HEK293 (cell line): ENCODE measurements around the gene CFAP69.

Experiments
- CTCF ChIA-PET: fragments of 350-600 bp; formaldehyde crosslinking; extraction: SDS; loops from one replicate; lab custom pipeline; 2021; ENCODE audit warnings: antibody characterized with exemption; lab: Yijun Ruan, JAX
- POLR2A ChIA-PET: fragments of 300-600 bp; formaldehyde crosslinking; extraction: SDS; loops from one replicate; lab custom pipeline; 2020; ENCODE audit warnings: antibody characterized with exemption, inconsistent platforms; lab: Yijun Ruan, JAX
- H3K27ac ChIP-seq: fragments of 200-500 bp; sonication (Bioruptor generic); 2 replicates; pipeline ENCODE4 v1.5.1; 2014; ENCODE audit warnings: low read depth, low read length, control low read depth, inconsistent platforms; ENCODE audit errors: extremely low read depth
- H3K36me3 ChIP-seq, 2 experiments: fragments of 200-500 bp in 1 of 2; sonication (Bioruptor generic) in 1 of 2; 1 replicate in 1 of 2; 2 replicates in 1 of 2; pipeline ENCODE4 v1.5.1; 2014 to 2017; ENCODE audit warnings: inconsistent platforms in 2 of 2, low read length in 2 of 2; ENCODE audit not compliant: control insufficient read depth in 2 of 2, insufficient read depth in 1 of 2
- H3K4me1 ChIP-seq: fragments of 200-500 bp; sonication (Bioruptor generic); 2 replicates; pipeline ENCODE4 v1.5.1; 2014; ENCODE audit warnings: mild to moderate bottlenecking, low read length, inconsistent platforms; ENCODE audit not compliant: control insufficient read depth, insufficient read depth
- H3K4me3 ChIP-seq: 2 replicates; pipeline ENCODE4 v1.5.1; 2011; ENCODE audit warnings: low read depth, mild to moderate bottlenecking, control low read depth, low read length, moderate library complexity
- H3K9me3 ChIP-seq: fragments of 200-500 bp; sonication (Bioruptor generic); 2 replicates; pipeline ENCODE4 v1.5.1; 2014; ENCODE audit warnings: low read depth, low read length, inconsistent platforms; ENCODE audit not compliant: control insufficient read depth, insufficient read depth
- BCL11B ChIP-seq: fragments of 450-650 bp; formaldehyde crosslinking; IDR thresholded peaks from 2 replicates; pipeline ENCODE4 v1.5.1; 2016; ENCODE audit warnings: low read depth, missing biosample characterization, missing genetic modification characterization
- GFI1B ChIP-seq: fragments of 450-650 bp; formaldehyde crosslinking; IDR thresholded peaks from 2 replicates; pipeline ENCODE4 v1.5.1; 2016; ENCODE audit warnings: missing biosample characterization, missing genetic modification characterization
- GLI4 ChIP-seq: fragments of 450-650 bp; formaldehyde crosslinking; IDR thresholded peaks from 2 replicates; pipeline ENCODE4 v1.5.1; 2016; ENCODE audit warnings: missing biosample characterization, missing genetic modification characterization
- KLF17 ChIP-seq: fragments of 450-650 bp; formaldehyde crosslinking; IDR thresholded peaks from 2 replicates; pipeline ENCODE4 v1.5.1; 2016; ENCODE audit warnings: missing biosample characterization, missing genetic modification characterization
- KLF8 ChIP-seq: fragments of 450-650 bp; formaldehyde crosslinking; IDR thresholded peaks from 2 replicates; pipeline ENCODE4 v1.5.1; 2016; ENCODE audit warnings: missing biosample characterization, missing genetic modification characterization
- REST ChIP-seq: fragments of 450-650 bp; formaldehyde crosslinking; IDR thresholded peaks from 2 replicates; pipeline ENCODE4 v1.5.1; 2016; ENCODE audit warnings: missing biosample characterization, missing genetic modification characterization
- TCF7L2 ChIP-seq: IDR thresholded peaks from 2 replicates; pipeline ENCODE4 v1.6.1; 2011; ENCODE audit warnings: low read depth, mild to moderate bottlenecking, inconsistent platforms, low read length, moderate library complexity, borderline replicate concordance
- TRIM28 ChIP-seq: IDR thresholded peaks from 2 replicates; pipeline ENCODE4 v1.6.1; 2011; ENCODE audit warnings: low read length, control low read depth, borderline replicate concordance
- ZBTB17 ChIP-seq: fragments of 450-650 bp; formaldehyde crosslinking; IDR thresholded peaks from 2 replicates; pipeline ENCODE4 v1.5.1; 2016; ENCODE audit warnings: missing biosample characterization, missing genetic modification characterization
- ZNF133 ChIP-seq: fragments of 450-650 bp; formaldehyde crosslinking; IDR thresholded peaks from 2 replicates; pipeline ENCODE4 v1.5.1; 2016; ENCODE audit warnings: missing biosample characterization, missing genetic modification characterization
- ZNF148 ChIP-seq: fragments of 450-650 bp; formaldehyde crosslinking; IDR thresholded peaks from 2 replicates; pipeline ENCODE4 v1.5.0; 2017; ENCODE audit warnings: missing biosample characterization, missing genetic modification characterization, borderline replicate concordance
- ZNF157 ChIP-seq: fragments of 450-650 bp; formaldehyde crosslinking; IDR thresholded peaks from 2 replicates; pipeline ENCODE4 v1.5.1; 2016; ENCODE audit warnings: missing biosample characterization, missing genetic modification characterization
- ZNF221 ChIP-seq: fragments of 450-650 bp; formaldehyde crosslinking; IDR thresholded peaks from 2 replicates; pipeline ENCODE4 v1.5.1; 2017; ENCODE audit warnings: missing biosample characterization, missing genetic modification characterization, borderline replicate concordance
- ZNF223 ChIP-seq: fragments of 450-650 bp; formaldehyde crosslinking; IDR thresholded peaks from 2 replicates; pipeline ENCODE4 v1.5.1; 2016; ENCODE audit warnings: missing biosample characterization, missing genetic modification characterization
- ZNF239 ChIP-seq: fragments of 450-650 bp; formaldehyde crosslinking; IDR thresholded peaks from 2 replicates; pipeline ENCODE4 v1.5.1; 2016; ENCODE audit warnings: missing biosample characterization, missing genetic modification characterization
- ZNF280C ChIP-seq: fragments of 450-650 bp; formaldehyde crosslinking; IDR thresholded peaks from 2 replicates; pipeline ENCODE4 v1.5.1; 2016; ENCODE audit warnings: missing biosample characterization, missing genetic modification characterization
- ZNF292 ChIP-seq: fragments of 450-650 bp; formaldehyde crosslinking; IDR thresholded peaks from 2 replicates; pipeline ENCODE4 v1.5.1; 2016; ENCODE audit warnings: low read depth, missing biosample characterization, missing genetic modification characterization, borderline replicate concordance
- ZNF302 ChIP-seq: fragments of 450-650 bp; formaldehyde crosslinking; IDR thresholded peaks from 2 replicates; pipeline ENCODE4 v1.5.1; 2016; ENCODE audit warnings: missing biosample characterization, missing genetic modification characterization, low read depth
- ZNF362 ChIP-seq: fragments of 450-650 bp; formaldehyde crosslinking; IDR thresholded peaks from 2 replicates; pipeline ENCODE4 v1.5.1; 2016; ENCODE audit warnings: missing biosample characterization, missing genetic modification characterization
- ZNF561 ChIP-seq: fragments of 450-650 bp; IDR thresholded peaks from 2 replicates; pipeline ENCODE4 v1.5.1; 2018; ENCODE audit warnings: missing biosample characterization, missing genetic modification characterization, borderline replicate concordance

Gene CFAP69

GRCh38 chr7:90303241-90303640 lies 58.3 kb downstream of the CFAP69 start:
- CTCF ChIA-PET = interaction anchor here (0.7 kb wide), 1 partner anchor 42 kb away, joined by 3 read pairs; no protein-coding TSS in a partner anchor
- Histone ChIP-seq H3K27ac (no peak overlapping the region), H3K9me3 (no peaks in the 10 kb centered on the region), H3K36me3 (no peaks in the 10 kb centered on the region)
- TF ChIP-seq ZNF561 (tag by site-specific recombination) (no peak), ZNF362 (no peak), REST (tag by site-specific recombination) (no peak), ZNF133 (tag by site-specific recombination) (no peak), ZNF221 (no peak), BCL11B (no peak), ZNF148 (tag by site-specific recombination) (no peak), TRIM28 (no peak), KLF8 (no peak), ZNF239 (tag by site-specific recombination) (no peak), ZNF292 (no peak), ZNF157 (tag by site-specific recombination) (no peak), GFI1B (no peak), ZNF223 (no peak), KLF17 (tag by site-specific recombination) (no peak), TCF7L2 (no peak), ZNF302 (no peak), ZBTB17 (tag by site-specific recombination) (no peak), GLI4 (tag by site-specific recombination) (no peak)
- TF ChIP-seq, all 188 proteins: peak for 0
- no peak overlapping the region for H3K4me3 ChIP-seq
- no peaks in the 10 kb centered on the region for H3K4me1 ChIP-seq
- POLR2A ChIA-PET = interaction anchor here (0.7 kb wide), 1 partner anchor 59 kb away, joined by 3 read pairs; no protein-coding TSS in a partner anchor

GRCh38 chr7:90309872-90310271 lies 64.9 kb downstream of the CFAP69 start:
- no peaks in the 10 kb centered on the region for H3K9me3 ChIP-seq
- H3K4me3 ChIP-seq = no peak overlapping the region
- ChIA-PET CTCF (no interaction called here), POLR2A (no interaction called here)
- H3K27ac ChIP-seq = no peak overlapping the region
- no peak for TF ChIP-seq ZNF280C (tag by site-specific recombination)
- TF ChIP-seq ZNF302 = no peak
- H3K4me1 ChIP-seq = no peaks in the 10 kb centered on the region
- H3K36me3 ChIP-seq = no peaks in the 10 kb centered on the region
